Fibroblast of skin of left quadriceps (primary cell): ENCODE measurements around the gene PYCR2.

Experiments used
- DNase-seq, 2 experiments: peaks; one replicate each; pipeline ENCODE4 v3.0.0-alpha.2; 2013; ENCODE audit warnings: low read depth in 2 of 2

Gene PYCR2

GRCh38 chr1:225919906-225920305 is 4.1 kb downstream of the PYCR2 start:
- DNase-seq, result peak; percentile 44 to 47

DNA sequence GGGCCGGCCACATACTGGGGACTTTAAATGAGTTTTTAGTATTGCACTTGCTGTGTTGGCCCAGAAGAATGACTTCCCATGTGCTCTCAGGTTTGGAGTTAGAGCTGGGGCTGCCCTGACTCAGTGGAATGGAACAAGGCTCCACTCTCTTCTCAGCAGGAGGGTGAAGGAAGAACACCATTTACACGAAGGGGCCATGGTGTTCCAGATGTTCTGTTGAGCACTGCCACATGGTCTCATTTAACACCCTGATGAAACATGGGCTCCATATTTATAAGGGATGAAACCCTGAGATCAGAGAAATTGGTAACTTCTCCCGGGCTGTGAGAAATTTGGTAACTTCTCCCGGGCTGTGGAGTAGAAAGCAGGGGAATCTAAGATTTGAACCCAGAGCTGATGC is 5.8 kb downstream of the PYCR2 start:
- no peak for DNase-seq

GRCh38 chr1:225917536-225917935 is 6.5 kb downstream of the PYCR2 start:
- DNase-seq, result no peak

DNA sequence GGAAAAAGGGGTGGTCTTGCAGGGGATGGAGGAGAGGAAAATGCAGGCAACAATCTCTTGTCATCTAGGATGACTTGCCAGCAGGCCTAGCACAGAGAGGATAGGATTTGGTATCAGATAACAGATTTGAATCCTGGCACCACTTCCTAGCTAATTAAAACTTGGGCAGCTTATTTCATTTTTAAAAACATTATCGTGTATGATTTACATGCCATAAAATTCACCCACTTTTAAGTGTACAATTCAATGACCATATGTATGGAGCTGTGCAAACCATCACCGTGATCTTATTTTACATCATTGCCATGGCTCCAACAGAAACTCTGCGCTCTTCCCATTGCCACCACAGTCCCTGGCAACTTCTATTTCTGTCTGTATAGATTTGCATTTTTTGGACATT is 6.9 kb downstream of the PYCR2 start:
- no peak for DNase-seq

DNA sequence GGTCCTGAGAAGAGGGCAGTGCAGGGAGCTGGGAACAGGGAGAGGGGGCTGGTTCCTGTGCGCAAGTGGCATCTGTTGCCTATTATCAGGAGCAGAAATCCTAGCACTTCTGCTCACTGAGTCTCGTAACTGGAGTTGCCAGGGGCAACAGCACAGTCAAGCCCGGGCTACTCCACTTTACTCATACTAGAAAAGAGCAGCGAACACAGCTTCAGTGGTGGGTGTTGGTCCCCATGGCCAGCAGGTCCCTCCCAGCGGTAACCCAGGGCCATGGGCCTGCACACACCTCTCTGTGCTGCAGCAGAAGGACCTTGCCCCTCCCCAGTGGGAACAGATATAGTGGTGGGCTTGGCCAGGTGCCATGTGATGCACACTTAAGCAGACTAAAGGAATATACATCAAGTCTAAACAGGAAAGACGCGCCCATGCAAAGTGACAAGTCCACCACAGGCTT is 8.5 kb downstream of the PYCR2 start:
- no peak for DNase-seq

- DNase-seq, result no peak
These were observed 9.1 kb downstream of the PYCR2 start for GRCh38 chr1:225914947-225915346.

DNA sequence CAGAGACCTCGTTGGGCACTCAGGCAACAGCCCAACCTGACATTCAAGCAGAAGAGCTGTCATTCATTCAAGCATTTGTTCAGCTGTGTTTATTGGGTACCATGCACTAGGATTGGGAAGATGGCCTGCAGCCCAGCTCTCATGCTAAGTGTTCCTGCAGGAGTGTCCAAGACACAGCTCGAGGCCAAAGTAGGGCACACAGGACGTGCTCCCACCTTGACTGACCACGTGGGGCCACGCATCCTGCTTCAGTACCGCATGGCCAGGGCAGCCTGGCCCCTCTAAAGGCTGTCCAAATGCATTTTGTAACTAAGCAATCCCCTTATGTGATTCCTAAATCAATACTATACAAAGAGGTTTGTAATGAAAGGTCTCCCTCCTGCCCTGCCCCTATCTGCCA is 9.7 kb downstream of the PYCR2 start:
- DNase-seq, result no peak

GRCh38 chr1:225911191-225912130 is 12.6 kb downstream of the PYCR2 start:
- no peak for DNase-seq

DNA sequence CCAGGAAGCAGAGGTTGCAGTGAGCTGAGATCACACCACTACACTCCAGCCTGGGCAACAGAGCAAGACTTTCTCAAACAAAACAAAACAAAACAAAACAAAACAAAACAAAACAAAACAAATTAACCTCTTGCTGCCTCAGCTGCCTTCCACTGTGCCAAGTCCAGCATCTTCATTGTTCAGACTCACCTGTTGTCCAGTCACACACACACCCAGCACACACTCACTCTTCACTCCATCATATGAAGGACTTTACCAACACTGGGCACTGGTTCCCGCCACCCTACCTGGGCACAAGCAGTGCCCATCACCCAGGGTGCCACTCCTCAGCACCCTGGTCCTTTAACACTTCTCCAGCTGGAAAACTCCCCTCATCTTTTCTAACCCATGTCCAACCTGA is 14.6 kb downstream of the PYCR2 start:
- no peak for DNase-seq

- DNase-seq, result no peak
These were observed 15.3 kb downstream of the PYCR2 start for GRCh38 chr1:225908773-225909172.

DNA sequence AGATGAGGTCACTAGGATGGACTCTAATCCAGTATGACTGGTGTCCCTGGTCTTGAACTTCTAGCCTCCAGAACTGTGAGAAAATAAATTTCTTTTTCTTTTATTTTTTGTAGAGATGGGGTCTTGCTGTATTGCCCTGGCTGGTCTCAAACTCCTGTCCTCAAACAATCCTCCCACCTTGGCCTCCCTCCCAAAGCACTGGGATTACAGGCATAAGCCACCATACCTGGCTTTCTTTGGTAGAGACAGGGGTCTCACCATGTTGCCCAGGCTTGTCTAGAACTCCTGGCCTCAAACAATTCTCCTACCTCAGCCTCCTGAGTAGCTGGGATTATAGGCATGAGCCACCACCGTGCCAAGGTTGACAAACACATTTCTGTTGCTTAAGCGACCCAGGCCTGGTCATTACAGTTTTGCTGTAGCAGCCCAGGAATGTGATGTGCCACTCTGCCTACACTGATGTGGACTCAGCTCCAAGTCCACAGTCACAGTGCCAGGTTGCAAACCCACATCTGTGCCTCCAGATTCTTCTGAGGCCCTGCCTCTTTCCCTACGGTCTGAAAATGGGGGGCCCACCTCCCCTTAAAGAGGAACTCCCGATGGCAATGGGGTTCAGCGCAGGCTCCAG is 15.9 kb downstream of the PYCR2 start:
- no peak for DNase-seq

DNA sequence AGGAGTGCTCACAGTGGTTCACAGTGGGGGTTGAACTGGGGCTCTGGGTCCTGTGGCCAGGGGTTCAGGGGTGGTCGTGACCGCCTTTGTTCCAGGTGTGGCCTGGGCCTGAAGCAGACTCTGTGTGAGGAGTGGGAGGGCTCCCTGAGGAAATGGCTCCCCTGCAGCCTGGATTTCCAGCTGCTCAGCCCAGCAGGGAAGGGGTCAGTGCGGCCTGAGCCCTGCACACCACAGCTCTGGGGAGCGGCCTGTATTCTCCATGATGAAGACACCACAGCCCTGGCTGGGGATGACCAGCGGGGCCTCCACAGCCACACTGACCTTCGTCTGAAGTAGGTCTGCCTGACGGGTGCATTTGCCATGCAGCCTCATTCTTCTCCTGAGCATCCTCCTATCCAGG is 16.7 kb downstream of the PYCR2 start:
- no peak for DNase-seq

DNA sequence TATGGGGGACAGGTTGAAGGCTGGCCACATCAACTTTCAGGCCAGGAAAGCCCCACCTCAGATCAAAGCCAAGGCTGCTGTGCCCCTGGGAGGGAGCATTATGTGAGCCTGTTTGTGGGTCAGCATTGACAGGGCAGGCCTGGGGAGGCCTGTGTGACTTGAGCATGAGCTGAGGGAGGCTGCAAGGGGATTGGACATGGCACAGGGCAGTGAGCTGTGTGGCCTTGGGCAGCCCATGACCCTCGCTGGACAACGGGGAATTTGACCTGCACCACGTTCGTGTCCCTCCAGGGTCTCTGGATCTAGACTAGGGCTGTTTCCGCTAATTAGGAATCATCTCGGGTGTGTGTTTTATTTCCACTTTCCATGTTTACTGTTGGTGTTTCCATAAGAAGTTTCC is 17.6 kb downstream of the PYCR2 start:
- no peak for DNase-seq

DNA sequence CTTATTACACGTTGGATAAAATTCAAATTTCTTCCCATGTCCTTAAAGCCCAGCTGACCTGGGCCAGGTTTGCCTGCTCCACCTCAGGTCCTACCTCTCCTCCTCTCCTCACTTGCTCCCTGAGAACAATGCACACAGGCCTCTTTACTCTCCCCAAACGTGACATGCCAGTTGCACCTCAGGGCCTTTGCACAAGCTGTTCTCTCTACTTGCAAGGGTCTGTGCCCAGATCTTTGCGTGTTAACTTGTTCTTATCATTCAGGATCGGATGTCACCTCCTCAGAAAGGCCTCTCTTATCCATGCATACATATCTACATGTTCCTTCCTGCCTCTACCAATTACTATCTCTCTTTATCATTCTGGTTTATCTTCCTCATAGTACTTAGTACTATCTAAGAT is 20.4 kb downstream of the PYCR2 start:
- DNase-seq, result no peak

GRCh38 chr1:225899044-225899925 is 24.8 kb downstream of the PYCR2 start:
- no peak for DNase-seq

DNA sequence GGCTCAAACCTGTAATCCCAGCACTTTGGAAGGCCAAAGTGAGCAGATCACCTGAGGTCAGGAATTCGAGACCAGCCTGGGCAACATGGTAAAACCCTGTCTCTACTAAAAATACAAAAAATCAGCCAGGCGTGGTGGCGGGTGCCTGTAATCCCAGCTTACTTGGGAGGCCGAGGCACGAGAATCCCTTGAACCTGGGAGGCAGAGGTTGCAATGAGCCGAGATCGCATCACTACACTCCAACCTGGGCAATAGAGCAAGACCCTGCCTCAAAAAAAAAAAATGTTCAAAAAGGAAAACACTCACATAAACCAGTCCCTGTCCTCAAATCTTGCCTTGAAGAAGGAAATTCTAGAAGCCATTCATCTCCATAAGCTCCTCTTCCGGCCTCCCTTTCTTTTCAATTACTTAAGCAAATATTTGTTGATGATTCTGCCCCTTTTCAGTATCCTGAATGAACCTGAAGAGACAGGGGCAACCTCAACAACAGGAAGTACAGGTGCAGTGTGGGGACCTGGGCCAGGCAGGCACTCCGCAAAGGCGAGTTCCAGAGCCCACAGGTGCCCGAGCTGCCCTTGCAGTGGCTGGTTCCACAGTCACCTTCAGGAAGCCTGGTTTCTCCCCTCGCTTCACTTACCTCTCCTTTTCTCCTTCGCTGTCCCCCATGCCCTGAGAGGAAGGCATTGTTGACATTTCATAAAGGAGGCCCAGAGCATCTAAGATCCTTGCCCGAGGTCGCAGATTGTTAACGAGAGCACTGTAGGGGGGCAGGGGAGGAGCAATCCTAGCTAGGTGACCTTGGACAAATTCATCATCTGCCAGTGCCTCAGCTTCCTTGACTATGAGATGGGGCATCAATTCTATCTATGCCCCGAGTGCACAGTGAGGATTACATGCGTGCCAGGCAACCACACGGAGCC is 26.2 kb downstream of the PYCR2 start:
- DNase-seq, result no peak

GRCh38 chr1:225896937-225897549 is 27.0 kb downstream of the PYCR2 start:
- no peak for DNase-seq

GRCh38 chr1:225896494-225896893 is 27.6 kb downstream of the PYCR2 start:
- DNase-seq, result no peak

DNA sequence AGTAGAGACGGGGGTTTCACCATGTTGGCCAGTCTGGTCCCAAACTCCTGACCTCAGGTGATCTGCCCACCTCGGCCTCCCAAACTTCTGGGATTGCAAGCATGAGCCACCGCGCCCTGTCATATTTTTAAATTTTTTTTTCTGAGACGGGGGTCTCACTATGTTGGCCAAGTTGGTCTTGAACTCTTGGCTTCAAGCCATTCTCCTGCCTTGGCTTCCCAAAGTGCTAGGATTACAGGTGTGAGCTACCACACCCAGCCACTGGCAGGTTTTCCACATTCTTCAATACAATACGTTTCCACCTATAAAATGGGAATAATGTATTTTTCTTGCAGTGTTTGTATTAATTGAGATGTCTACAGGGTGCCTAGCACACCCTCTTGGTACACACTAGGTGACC is 31.7 kb downstream of the PYCR2 start:
- DNase-seq, result no peak

DNA sequence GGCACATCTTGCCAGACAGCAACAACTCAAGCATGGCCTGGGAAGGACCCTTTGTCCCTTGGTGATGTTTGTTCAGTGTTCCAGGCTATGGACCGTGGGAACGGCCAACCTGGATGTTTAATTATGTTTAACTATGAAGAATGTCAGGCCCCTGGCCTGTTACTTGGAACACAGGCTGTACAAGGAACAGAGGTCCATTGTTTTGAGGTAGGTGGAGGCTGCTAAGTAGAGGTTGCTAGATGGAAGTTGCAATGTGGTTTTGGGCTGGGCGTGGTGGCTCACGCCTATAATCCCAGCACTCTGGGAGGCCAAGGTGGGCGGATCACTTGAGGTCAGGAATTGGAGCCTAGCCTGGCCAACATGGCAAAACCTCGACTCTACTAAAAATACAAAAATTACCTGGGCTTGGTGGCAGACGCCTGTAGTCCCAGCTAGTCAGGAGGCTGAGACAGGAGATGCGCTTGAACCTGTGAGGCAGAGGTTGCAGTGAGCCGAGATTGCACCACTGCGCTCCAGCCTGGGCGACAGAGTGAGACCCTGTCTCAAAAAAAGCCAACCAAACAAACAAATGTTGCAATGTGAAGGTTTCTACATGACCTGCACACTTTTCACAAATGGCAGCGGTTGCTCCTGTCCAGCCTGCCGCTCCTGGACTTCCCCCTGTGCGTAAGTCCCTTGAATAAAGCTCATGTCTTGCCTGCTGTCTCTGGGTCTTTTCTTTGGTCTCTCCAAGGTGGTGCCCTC is 32.6 kb downstream of the PYCR2 start:
- no peak for DNase-seq
